Lower lobe of right lung (tissue), 2 donors: Measurements from ENCODE around the gene ALB. TPM values are rescaled to one million over a fixed set of nuclear protein-coding genes. Genes with fewer than 3 reads are reported as not detected.

Experiments used
- ATAC-seq, 2 donors: fragments of 200-7000 bp; cut with Tn5 transposase; one replicate each; pipeline ENCODE4 v1.9.1; 2020 to 2022; ENCODE audit warnings: mild to moderate bottlenecking in 2 of 2, moderate library complexity in 2 of 2
- DNase-seq: peaks from one replicate; pipeline ENCODE4 v3.0.0-alpha.2; 2020
- H3K27ac ChIP-seq: fragments of 200-600 bp; one replicate; pipeline ENCODE4 v1.8.0; 2022
- H3K27me3 ChIP-seq: fragments of 200-600 bp; one replicate; pipeline ENCODE4 v1.8.0; 2022; ENCODE audit warnings: low read depth
- H3K36me3 ChIP-seq: fragments of 200-600 bp; one replicate; pipeline ENCODE4 v1.8.0; 2022; ENCODE audit warnings: mild to moderate bottlenecking
- H3K4me1 ChIP-seq: fragments of 200-600 bp; one replicate; pipeline ENCODE4 v1.8.0; 2022
- H3K4me3 ChIP-seq: fragments of 200-600 bp; one replicate; pipeline ENCODE4 v1.8.0; 2022; ENCODE audit warnings: mild to moderate bottlenecking
- H3K9me3 ChIP-seq: fragments of 200-600 bp; one replicate; pipeline ENCODE4 v1.8.0; 2022
- intact Hi-C: fragments of 100-400 bp; cut with DNase I; formaldehyde crosslinking; loops from one replicate; pipeline ENCODE4 v1.11.0; 2022
- total RNA-seq: library from RNA; stranded (reverse); fragmentation: NEBNext Ultra II Directional; extraction: Animal tissue kit (Norgen Biotek cat#: 25700); gene quantifications from one replicate; pipeline ENCODE4 v1.2.1, GENCODE V29; 2021
- TF ChIP-seq, protein P1 (sequence below): fragments of 200-600 bp; IDR thresholded peaks from one replicate; pipeline ENCODE4 v1.8.0; 2022; ENCODE audit warnings: antibody characterized with exemption, mild to moderate bottlenecking
- donor health status: DM: no; HTN: yes; CAD: no; lungs with severe emphysema.

The ALB gene
- total RNA-seq, 1 donor from 2014 or later = 2.3 TPM

- H3K27ac ChIP-seq = no peak overlapping the region
- no peaks in the 10 kb centered on the region for H3K36me3 ChIP-seq
- no peak overlapping the region for H3K4me3 ChIP-seq
- no peaks in the 10 kb centered on the region for H3K4me1 ChIP-seq
- TF ChIP-seq, protein P1, sequence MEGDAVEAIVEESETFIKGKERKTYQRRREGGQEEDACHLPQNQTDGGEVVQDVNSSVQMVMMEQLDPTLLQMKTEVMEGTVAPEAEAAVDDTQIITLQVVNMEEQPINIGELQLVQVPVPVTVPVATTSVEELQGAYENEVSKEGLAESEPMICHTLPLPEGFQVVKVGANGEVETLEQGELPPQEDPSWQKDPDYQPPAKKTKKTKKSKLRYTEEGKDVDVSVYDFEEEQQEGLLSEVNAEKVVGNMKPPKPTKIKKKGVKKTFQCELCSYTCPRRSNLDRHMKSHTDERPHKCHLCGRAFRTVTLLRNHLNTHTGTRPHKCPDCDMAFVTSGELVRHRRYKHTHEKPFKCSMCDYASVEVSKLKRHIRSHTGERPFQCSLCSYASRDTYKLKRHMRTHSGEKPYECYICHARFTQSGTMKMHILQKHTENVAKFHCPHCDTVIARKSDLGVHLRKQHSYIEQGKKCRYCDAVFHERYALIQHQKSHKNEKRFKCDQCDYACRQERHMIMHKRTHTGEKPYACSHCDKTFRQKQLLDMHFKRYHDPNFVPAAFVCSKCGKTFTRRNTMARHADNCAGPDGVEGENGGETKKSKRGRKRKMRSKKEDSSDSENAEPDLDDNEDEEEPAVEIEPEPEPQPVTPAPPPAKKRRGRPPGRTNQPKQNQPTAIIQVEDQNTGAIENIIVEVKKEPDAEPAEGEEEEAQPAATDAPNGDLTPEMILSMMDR = no peak
- intact Hi-C loops = no loop called here
- no peak for DNase-seq
- no peaks in the 10 kb centered on the region for H3K27me3 ChIP-seq
- H3K9me3 ChIP-seq = no peaks in the 10 kb centered on the region
- ATAC-seq = no peak
Observed at GRCh38 chr4:73437558-73437956, 33.5 kb downstream of the ALB start.

DNA sequence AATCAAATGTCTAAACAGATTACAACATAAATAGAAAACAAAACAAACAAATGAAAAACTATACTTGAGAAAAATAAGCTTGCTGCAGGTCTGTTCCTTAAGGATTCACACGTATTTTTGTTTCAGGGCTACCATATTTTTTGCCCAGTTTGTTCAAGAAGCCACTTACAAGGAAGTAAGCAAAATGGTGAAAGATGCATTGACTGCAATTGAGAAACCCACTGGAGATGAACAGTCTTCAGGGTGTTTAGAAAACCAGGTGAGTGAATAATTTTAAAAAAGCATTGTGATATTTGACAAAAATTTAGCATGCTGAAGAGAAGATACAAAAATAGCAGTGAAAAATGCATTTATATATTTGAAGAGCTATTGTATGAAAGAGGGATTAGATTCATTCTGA is 34.0 kb downstream of the ALB start:
- Histone ChIP-seq H3K27ac (no peak overlapping the region), H3K27me3 (no peaks in the 10 kb centered on the region), H3K4me1 (no peaks in the 10 kb centered on the region), H3K36me3 (no peaks in the 10 kb centered on the region), H3K4me3 (no peak overlapping the region), H3K9me3 (no peaks in the 10 kb centered on the region)
- TF ChIP-seq, protein P1 = no peak
- DNase-seq (no peak), ATAC-seq (no peak)
- intact Hi-C loops = no loop called here

DNA sequence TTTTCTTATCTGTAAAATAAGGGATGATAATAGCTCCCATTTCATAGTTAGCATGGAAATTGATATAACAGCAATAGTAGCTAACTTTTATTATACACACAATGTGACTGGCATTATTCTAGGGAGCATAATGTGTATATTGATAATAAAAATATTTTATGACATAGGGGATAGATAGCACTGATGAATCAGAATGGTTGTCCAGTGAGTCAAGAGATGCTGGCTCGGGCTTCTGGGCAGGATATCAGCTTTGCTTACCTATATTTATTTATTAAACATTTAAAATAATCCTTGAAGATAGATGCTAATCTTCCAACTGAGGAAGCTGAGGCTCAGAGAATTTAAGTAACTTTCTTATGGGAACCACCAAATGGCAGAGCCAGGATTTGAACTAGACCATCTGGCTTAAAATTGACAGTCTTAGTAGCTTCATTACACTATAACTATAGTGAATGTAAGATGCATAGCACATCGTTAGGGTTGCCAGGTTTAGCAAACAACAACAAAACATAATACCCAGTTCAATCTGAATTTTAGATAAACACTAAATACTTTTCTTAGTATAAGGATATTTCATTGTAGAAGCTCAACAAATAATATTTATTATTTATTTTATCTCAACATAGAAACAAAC is 34.6 kb downstream of the ALB start:
- no peaks in the 10 kb centered on the region for H3K36me3 ChIP-seq
- H3K27ac ChIP-seq = no peak overlapping the region
- no peak overlapping the region for H3K4me3 ChIP-seq
- intact Hi-C loops = no loop called here
- TF ChIP-seq, protein P1 = no peak
- H3K9me3 ChIP-seq = no peaks in the 10 kb centered on the region
- DNase-seq (no peak), ATAC-seq (no peak)
- H3K27me3 ChIP-seq = no peaks in the 10 kb centered on the region
- H3K4me1 ChIP-seq = no peaks in the 10 kb centered on the region

DNA sequence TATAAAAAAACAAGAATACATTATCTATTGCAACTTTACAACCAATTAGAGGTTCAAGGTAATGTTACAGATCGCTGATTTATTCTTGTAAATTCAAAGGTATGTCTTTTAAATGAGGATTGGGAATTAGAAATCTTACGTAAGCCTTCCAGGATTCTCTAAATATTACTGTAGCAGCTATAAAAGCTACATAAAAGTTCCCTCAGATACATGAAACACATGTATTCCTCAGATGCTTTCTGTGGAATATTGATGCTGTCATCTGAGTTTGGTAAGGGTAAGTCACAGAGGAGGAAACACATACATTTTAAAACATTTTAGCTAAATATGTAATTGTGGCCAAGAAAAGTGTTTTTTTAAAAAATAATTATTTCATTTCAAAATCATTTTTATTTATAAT is 35.4 kb downstream of the ALB start:
- Histone ChIP-seq H3K4me3 (no peak overlapping the region), H3K27me3 (no peaks in the 10 kb centered on the region), H3K4me1 (no peaks in the 10 kb centered on the region), H3K36me3 (no peaks in the 10 kb centered on the region), H3K9me3 (no peaks in the 10 kb centered on the region), H3K27ac (no peak overlapping the region)
- DNase-seq (no peak), ATAC-seq (no peak)
- TF ChIP-seq, protein P1 = no peak
- intact Hi-C loops = no loop called here

GRCh38 chr4:73439991-73440390 is 35.9 kb downstream of the ALB start:
- H3K27ac ChIP-seq = no peak overlapping the region
- H3K9me3 ChIP-seq = no peaks in the 10 kb centered on the region
- no peak overlapping the region for H3K4me3 ChIP-seq
- ATAC-seq (no peak), DNase-seq (no peak)
- H3K27me3 ChIP-seq = no peaks in the 10 kb centered on the region
- no peaks in the 10 kb centered on the region for H3K36me3 ChIP-seq
- TF ChIP-seq, protein P1 = no peak
- intact Hi-C loops = no loop called here
- H3K4me1 ChIP-seq = no peaks in the 10 kb centered on the region
